ENCODE measurements around the gene PCGF5.
"Not testable (repeated sequence)": the region's sequence is repeated elsewhere in the genome, so short reads cannot be mapped to it uniquely, and the experiment has no call there.

PCGF5 gene

GRCh38 chr10:91313796-91314485 is 93.5 kb downstream of the PCGF5 start:
- no peak for DNase-seq (ENCODE audit: low spot score)
- TF ChIP-seq CTCF (IDR thresholded peaks at IDR 0.05; ENCODE audit: borderline replicate concordance, control extremely low read depth, extremely low read depth, insufficient read depth, missing control alignments) = no peak
- in situ Hi-C loops (cut with MboI; ENCODE audit: low sequenced_read_pairs, unreplicated experiment) = no loop called here

- in situ Hi-C loops (cut with MboI; ENCODE audit: low sequenced_read_pairs, unreplicated experiment) = no loop called here
- no peak for TF ChIP-seq CTCF (IDR thresholded peaks at IDR 0.05; ENCODE audit: borderline replicate concordance, control extremely low read depth, extremely low read depth, insufficient read depth, missing control alignments)
- no peak for DNase-seq (ENCODE audit: low spot score)
These were observed 96.0 kb downstream of the PCGF5 start for GRCh38 chr10:91316486-91316885.

- no peak for TF ChIP-seq CTCF (IDR thresholded peaks at IDR 0.05; ENCODE audit: borderline replicate concordance, control extremely low read depth, extremely low read depth, insufficient read depth, missing control alignments)
- DNase-seq (ENCODE audit: low spot score) = no peak
These were observed 97.1 kb downstream of the PCGF5 start for GRCh38 chr10:91317541-91317940.

GRCh38 chr10:91319336-91319735 is 98.9 kb downstream of the PCGF5 start:
- no peak for TF ChIP-seq CTCF (IDR thresholded peaks at IDR 0.05; ENCODE audit: borderline replicate concordance, control extremely low read depth, extremely low read depth, insufficient read depth, missing control alignments)
- no peak for DNase-seq (ENCODE audit: low spot score)
- in situ Hi-C loops (cut with MboI; ENCODE audit: low sequenced_read_pairs, unreplicated experiment) = no loop called here

More at GRCh38 chr10:91317541-91317940, 97.1 kb downstream of the PCGF5 start:
- in situ Hi-C loops (cut with MboI; ENCODE audit: low sequenced_read_pairs, unreplicated experiment) = no loop called here

- in situ Hi-C loops (cut with MboI; ENCODE audit: low sequenced_read_pairs, unreplicated experiment); DNase-seq (ENCODE audit: low spot score): not testable (repeated sequence)
These were observed 102.9 kb downstream of the PCGF5 start for GRCh38 chr10:91323293-91323905.

- TF ChIP-seq CTCF (IDR thresholded peaks at IDR 0.05; ENCODE audit: borderline replicate concordance, control extremely low read depth, extremely low read depth, insufficient read depth, missing control alignments) = no peak
- in situ Hi-C loops (cut with MboI; ENCODE audit: low sequenced_read_pairs, unreplicated experiment) = no loop called here
- DNase-seq (ENCODE audit: low spot score) = no peak
These were observed 108.0 kb downstream of the PCGF5 start for GRCh38 chr10:91328320-91328984.

All from GM13976 (cell line).